GM15510 (cell line): ENCODE measurements around the gene DOK7.

Source experiments
- POLR2A ChIP-seq: IDR thresholded peaks from 3 replicates; pipeline ENCODE4 v1.6.1; 2011; ENCODE audit warnings: borderline replicate concordance; ENCODE audit not compliant: insufficient read length; ENCODE audit errors: extremely low read depth

Gene DOK7

DNA sequence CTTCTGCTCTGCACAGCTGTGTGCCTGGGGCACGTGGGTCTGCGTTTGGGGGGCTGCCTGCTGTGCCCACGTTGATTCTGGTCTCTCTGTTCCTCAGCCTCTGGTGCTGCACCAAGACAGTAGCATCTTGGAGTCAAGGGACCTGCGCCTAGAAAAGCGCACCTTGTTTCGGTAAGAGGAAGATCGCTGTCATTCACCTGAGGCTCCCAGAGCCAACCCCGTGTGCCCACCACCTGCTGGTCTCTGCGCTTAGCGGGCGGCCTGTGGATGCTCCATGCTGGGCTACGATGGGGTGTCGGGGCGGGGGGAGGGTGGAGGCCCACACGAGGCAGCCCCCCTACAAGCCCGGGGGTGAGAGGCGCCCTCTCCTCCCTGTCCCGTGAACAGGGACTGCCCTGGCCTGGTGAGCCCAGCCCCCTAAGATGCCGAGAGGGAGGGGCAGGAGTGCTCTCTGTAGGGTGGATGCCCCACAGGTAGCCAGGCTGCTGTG is 40.3 kb upstream of the DOK7 start:
- no peak for TF ChIP-seq POLR2A

GRCh38 chr4:3423406-3423805 is 39.7 kb upstream of the DOK7 start:
- no peak for TF ChIP-seq POLR2A

GRCh38 chr4:3423952-3424351 is 39.2 kb upstream of the DOK7 start:
- no peak for TF ChIP-seq POLR2A

- no peak for TF ChIP-seq POLR2A
Measured at GRCh38 chr4:3424522-3425095, 38.5 kb upstream of the DOK7 start.

DNA sequence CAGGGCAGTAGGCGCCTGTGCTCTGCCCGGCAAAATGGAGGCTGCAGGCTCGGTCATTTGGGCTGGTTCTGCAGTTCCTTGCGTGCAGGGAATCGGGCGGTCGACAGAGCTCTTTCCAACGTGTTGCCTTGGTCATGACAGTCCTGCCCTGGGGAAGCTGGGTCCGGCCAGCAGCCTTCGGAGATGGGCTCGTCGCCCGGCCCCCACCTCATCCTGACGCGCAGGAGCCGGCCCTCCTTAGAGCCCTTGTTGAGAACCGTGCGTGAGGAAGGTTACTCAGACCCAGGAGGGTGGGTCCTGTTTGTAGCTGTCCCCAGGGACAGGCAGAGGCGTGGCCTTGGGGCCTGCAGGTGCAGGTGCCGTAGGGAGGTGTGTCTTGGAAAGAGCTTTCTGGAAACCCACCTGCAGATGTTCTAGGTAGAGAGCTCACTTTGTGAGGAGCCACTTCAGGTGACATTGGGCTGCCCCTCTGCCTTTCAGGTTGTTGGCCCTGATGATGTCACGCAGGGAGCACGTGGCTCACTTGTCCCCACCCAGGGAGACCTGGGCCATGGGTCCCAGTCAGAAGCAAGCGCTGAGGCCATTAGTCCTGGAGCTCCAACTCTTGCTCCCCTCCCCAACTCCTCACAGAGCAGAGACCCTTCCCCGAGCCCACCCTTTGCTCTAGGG is 36.5 kb upstream of the DOK7 start:
- no peak for TF ChIP-seq POLR2A

DNA sequence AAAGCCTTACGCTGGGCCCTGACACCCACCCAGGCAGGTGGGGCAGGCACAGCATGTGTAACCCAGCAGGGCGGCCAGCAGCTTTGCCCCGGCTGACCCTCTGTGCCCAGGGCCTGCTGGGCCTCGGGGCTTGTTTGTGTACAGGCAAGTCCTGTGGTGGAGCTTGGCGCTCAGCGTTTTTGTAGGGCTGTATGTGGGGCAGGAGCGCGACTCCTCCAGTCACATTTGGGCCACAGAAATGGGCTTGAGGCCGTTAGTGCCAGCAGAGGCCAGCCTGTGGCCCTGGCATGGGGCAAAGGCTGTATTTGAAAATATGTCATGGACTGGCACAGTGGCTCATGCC is 36.0 kb upstream of the DOK7 start:
- no peak for TF ChIP-seq POLR2A

GRCh38 chr4:3427706-3428446 is 35.2 kb upstream of the DOK7 start:
- TF ChIP-seq POLR2A, result no peak

DNA sequence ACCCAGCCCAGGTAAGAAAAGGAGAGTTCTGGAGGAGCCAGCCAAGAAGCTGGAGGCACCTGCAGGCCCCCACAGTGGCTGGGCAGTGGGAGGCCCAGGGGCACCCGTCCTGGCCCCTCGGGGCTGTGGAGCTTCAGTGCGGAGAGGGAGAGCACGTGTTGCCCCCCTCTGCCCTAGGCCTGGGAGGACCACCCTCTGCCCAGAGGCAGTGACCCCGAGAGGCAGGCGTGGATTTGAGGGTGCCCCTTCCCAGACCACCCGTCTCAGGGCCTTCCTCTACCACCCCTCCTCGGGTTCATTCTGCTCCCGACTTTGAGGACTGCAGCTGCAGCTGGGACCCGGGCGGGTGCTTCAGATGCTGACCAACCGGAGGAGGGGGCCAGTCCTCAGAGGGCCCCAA is 33.5 kb upstream of the DOK7 start:
- TF ChIP-seq POLR2A, result no peak

GRCh38 chr4:3430524-3430923 is 32.6 kb upstream of the DOK7 start:
- no peak for TF ChIP-seq POLR2A

DNA sequence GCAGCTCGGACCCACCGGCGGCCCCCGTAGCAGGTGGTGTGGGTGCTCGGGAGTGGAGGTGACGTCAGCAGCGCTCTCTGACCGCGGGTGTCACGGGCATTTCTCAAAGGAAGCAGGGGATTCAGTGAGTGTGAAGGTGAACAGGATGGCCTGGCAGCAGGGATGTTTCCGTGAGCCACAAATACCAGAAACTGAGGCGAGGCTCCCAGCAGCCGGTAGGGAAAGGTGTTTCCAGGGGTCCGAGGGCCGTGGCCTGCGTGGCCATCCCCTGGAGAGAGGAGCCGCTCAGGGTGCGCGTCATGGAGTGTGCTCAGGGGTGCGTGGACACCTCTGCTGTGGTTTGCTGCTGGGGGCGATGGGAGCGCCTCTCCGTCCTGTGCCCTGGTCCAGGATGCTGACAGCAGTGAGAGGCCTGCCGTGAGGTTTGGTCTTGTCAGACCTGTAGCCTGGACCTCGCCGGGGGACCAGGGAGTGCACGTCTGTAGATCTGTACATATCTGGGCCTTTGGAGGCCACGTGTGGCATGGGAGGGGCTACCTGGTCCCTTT is 31.6 kb upstream of the DOK7 start:
- TF ChIP-seq POLR2A, result no peak

GRCh38 chr4:3432381-3432790 is 30.7 kb upstream of the DOK7 start:
- TF ChIP-seq POLR2A, result no peak

DNA sequence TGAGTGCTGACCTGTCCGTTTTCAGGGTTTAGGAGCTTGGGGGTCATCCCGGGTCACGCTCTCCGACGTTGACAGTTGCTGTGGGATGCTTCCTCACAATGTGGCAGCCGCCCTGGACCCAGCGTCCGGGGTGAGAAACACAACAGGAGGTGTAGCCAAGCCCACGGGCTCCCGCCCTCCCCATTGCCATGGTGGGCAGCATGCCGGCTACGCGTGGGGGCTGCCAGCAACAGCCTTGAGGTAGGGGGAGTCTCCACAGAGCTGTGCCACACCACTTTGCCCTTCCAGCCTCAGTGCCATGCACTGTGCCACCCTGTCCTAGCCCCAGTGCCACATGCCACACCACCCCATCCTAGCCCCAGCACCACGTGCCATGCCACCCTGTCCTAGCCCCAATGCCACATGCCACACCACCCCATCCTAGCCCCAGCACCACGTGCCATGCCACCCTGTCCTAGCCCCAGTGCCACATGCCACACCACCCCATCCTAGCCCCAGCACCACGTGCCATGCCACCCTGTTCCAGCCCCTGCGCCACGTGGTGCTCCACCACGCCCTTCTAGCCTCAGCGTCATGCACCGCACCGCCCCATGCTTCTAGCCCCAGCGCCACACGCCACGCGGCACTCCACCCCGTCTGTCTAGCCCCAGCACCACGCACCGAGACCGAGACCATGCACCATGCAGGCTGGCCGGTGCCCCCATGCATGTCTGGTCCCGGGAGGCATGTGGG is 29.8 kb upstream of the DOK7 start:
- no peak for TF ChIP-seq POLR2A

DNA sequence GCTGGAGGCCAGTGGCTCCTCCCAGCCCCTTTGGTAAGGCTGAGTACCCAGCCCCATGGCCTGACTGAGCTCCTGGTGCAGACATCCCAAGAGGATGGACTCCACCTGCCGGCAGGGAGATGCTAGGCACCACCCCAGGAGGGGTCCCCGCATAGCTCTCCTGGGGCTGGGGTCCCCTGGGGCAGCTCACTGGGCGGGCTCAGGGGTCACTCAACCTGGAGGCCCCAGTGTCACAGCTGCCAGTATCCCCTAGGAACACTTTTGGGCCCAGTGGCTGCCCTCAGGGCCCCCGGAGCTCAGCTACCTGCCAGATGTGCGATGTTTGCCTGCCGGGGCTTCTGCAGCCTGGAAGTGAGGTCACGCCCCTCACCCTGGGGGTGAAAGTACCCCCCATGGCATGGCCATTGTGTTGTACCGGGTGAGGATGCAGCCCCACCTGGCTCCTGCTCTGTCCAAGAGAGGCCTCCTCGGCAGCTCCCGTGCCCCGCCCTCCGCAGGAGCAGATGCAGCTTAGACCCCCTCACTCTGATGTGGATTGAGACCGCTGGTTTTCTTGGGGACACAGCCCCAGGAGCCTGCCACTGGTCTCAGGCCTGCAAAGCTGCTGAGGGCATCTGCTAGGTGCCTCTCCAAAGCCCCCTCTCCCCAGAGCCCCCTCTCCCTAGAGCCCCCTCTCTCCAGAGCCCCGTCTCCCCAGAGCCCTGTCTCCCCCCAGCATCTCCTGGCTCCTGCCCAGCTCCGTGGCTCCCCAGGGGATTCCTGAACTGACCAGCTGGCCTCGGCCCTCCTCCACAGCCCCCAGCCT is 28.0 kb upstream of the DOK7 start:
- no peak for TF ChIP-seq POLR2A

- no peak for TF ChIP-seq POLR2A
Measured at GRCh38 chr4:3435686-3435956, 27.5 kb upstream of the DOK7 start.

DNA sequence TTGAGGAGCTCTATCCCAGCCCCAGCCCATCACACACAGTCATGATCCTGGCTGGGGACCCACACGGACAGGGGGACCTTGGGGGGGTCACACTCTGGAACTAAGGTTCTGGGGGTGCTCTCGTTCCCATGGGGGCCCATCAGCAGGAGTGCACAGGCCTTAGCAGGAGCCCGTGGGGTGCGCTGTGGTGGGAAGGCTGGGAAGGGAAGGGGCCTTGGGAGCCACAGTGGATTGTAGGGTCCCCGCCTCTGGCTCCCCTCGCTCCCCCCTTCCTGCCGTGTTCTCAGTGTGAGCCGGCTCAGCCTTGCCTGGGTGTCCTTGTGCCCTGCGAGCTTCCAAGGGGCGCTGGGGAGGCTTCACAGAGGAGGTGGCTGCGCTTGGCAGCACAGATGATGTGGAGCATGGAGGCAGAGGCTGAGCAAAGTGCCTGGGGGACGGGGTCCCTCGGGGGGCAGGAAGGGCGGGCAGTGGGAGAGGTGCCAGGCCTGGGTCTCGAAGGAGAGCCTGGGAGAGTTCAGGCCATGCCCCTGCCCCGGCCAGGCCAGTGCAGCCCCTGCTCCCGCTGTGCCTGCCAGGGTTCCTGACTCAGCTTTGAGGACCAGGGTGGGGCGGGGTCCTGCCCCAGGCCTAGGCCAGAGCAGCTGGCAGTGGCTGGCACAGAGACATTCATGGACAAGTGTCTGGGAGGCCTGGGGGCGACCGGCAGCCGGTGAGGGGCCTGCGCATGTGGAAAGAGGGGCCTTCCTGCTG is 26.9 kb upstream of the DOK7 start:
- no peak for TF ChIP-seq POLR2A
